Measurements from ENCODE around the gene ANKRD44.

GRCh38 chr2:197179744-197180498, 130.7 kb downstream of the ANKRD44 start:
- TF ChIP-seq CTCF (conservative IDR thresholded peaks at IDR 0.05; ENCODE audit: low read length) = no peak
- no peak for TF ChIP-seq EZH2phosphoT487 (IDR thresholded peaks at IDR 0.05; ENCODE audit: borderline replicate concordance)
